Endothelial cell of umbilical vein (primary cell): ENCODE measurements around the gene CDKL5.

Source experiments
- EZH2 ChIP-seq: IDR thresholded peaks from 2 replicates; pipeline ENCODE4 v1.6.1; 2012; ENCODE audit warnings: borderline replicate concordance, low read depth, mild to moderate bottlenecking, moderate library complexity, low read length, inconsistent platforms; ENCODE audit not compliant: severe bottlenecking
- FOS ChIP-seq: IDR thresholded peaks from 2 replicates; pipeline ENCODE4 v1.6.1; 2011; ENCODE audit warnings: mild to moderate bottlenecking, low read length, moderate library complexity, borderline replicate concordance; ENCODE audit not compliant: insufficient read depth
- JUN ChIP-seq: IDR thresholded peaks from 2 replicates; pipeline ENCODE4 v1.6.1; 2011; ENCODE audit warnings: borderline replicate concordance, low read depth; ENCODE audit not compliant: insufficient read length, insufficient read depth
- POLR2A ChIP-seq: IDR thresholded peaks from 2 replicates; pipeline ENCODE4 v1.6.1; 2012; ENCODE audit warnings: low read depth, mild to moderate bottlenecking, control low read depth, low read length
- POLR2AphosphoS5 ChIP-seq: IDR thresholded peaks from 2 replicates; pipeline ENCODE4 v1.6.1; 2012; ENCODE audit warnings: low read depth, mild to moderate bottlenecking, control low read depth, low read length, moderate library complexity; ENCODE audit not compliant: insufficient read depth
- TF ChIP-seq, protein P1 (sequence below): IDR thresholded peaks from 2 replicates; pipeline ENCODE4 v1.6.1; 2011; ENCODE audit not compliant: insufficient read depth, insufficient read length
- TF ChIP-seq, protein P2 (sequence below), 2 donors: IDR thresholded peaks; 1 replicate in 1 of 2; 2 replicates in 1 of 2; pipeline ENCODE4 v1.5.1; 2011; ENCODE audit warnings: low read length in 2 of 2, mild to moderate bottlenecking in 2 of 2, moderate library complexity in 2 of 2, control low read depth in 1 of 2, inconsistent platforms in 1 of 2, low read depth in 1 of 2; ENCODE audit not compliant: insufficient read depth in 1 of 2; ENCODE audit errors: extremely low read depth in 1 of 2

DNA sequence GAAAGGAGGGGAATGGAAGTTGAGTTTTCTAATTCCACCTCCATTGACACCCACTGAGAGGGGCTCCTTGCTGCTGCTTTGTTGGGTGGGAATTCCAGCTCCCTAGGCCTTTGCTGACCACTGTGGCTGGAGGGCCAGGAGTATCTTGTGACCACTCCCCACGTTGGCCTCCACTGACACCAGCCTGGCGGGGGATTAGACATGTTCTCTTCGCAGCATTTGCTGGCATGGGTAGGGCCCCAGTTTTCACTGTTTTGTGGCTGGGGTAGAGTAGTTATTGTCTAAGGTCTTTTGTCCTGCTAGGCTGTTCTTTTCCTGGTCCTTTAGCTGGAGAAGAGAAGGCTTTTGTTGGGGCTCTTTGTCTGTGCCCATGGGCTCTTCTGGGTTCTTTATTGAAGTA lies 116.7 kb downstream of the CDKL5 start:
- TF ChIP-seq, protein P1, sequence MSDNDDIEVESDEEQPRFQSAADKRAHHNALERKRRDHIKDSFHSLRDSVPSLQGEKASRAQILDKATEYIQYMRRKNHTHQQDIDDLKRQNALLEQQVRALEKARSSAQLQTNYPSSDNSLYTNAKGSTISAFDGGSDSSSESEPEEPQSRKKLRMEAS: no peak
- TF ChIP-seq, protein P2, sequence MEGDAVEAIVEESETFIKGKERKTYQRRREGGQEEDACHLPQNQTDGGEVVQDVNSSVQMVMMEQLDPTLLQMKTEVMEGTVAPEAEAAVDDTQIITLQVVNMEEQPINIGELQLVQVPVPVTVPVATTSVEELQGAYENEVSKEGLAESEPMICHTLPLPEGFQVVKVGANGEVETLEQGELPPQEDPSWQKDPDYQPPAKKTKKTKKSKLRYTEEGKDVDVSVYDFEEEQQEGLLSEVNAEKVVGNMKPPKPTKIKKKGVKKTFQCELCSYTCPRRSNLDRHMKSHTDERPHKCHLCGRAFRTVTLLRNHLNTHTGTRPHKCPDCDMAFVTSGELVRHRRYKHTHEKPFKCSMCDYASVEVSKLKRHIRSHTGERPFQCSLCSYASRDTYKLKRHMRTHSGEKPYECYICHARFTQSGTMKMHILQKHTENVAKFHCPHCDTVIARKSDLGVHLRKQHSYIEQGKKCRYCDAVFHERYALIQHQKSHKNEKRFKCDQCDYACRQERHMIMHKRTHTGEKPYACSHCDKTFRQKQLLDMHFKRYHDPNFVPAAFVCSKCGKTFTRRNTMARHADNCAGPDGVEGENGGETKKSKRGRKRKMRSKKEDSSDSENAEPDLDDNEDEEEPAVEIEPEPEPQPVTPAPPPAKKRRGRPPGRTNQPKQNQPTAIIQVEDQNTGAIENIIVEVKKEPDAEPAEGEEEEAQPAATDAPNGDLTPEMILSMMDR (IDR thresholded peaks at IDR 0.05; ENCODE audit: extremely low read depth in 1 of 2, insufficient read depth in 1 of 2, low read depth in 1 of 2, low read length in 2 of 2): no peak
- TF ChIP-seq POLR2AphosphoS5 (no peak), EZH2 (no peak), POLR2A (no peak), FOS (no peak), JUN (no peak)
